Adipose tissue (tissue), 3 donors: ENCODE measurements around the gene BICDL1. TPM values are rescaled to one million over a fixed set of nuclear protein-coding genes. Genes with fewer than 3 reads are reported as not detected.

Experiments
- H3K27ac ChIP-seq: one replicate; pipeline ENCODE4 v1.5.1; 2013; ENCODE audit warnings: low read depth, low read length
- WGBS, 3 donors: extraction: QIAGEN DNeasy Blood & Tissue Kit; methylation state at CpG; one replicate each; pipeline ENCODE4 v1.1.7; 2013; 5-methylcytosine and 5-hydroxymethylcytosine counted together
- polyA plus RNA-seq, 3 donors: library from polyadenylated mRNA; stranded (reverse); fragments of 200-250 nt; gene quantifications; one replicate each; pipeline ENCODE4 v1.2.3, GENCODE V29; 2013
- donor health status: healthy with polysubstance abuse.
- donor health status: Bipolar disorder and iron deficiency.
- donor health status: healthy.

BICDL1 gene
- polyA plus RNA-seq, 3 donors, result 2.4 to 7.4 (median 6.0) TPM

- WGBS, 3 donors, result 84 to 87% (median 86%) methylated on average over 23 of the region's 23 CpGs
- no peak overlapping the region for H3K27ac ChIP-seq
These were observed 103.7 kb downstream of the BICDL1 start for GRCh38 chr12:120092551-120093335.

- WGBS, 3 donors, result 63 to 79% (median 77%) methylated on average over 4 of the region's 4 CpGs
These were observed 104.2 kb downstream of the BICDL1 start for GRCh38 chr12:120093336-120093591.

GRCh38 chr12:120093592-120094355 is 104.7 kb downstream of the BICDL1 start:
- no peak overlapping the region for H3K27ac ChIP-seq
- WGBS, 3 donors, result 57 to 60% (median 58%) methylated on average over 17 of the region's 17 CpGs

More at GRCh38 chr12:120093336-120093591, 104.2 kb downstream of the BICDL1 start:
- no peak overlapping the region for H3K27ac ChIP-seq

- H3K27ac ChIP-seq, result no peak overlapping the region
- WGBS, 3 donors, result 73 to 76% (median 74%) methylated on average over 9 of the region's 9 CpGs
These were observed 105.4 kb downstream of the BICDL1 start for GRCh38 chr12:120094485-120094884.

- 89 to 97% (median 91%) methylated on average over 10 to 13 of the region's 13 CpGs for WGBS, 3 donors
- no peak overlapping the region for H3K27ac ChIP-seq
These were observed 106.3 kb downstream of the BICDL1 start for GRCh38 chr12:120095331-120095730.

GRCh38 chr12:120095736-120096135 is 106.7 kb downstream of the BICDL1 start:
- no peak overlapping the region for H3K27ac ChIP-seq
- 70 to 85% (median 78%) methylated on average over 8 of the region's 8 CpGs for WGBS, 3 donors

GRCh38 chr12:120096671-120097202 is 107.7 kb downstream of the BICDL1 start:
- no peak overlapping the region for H3K27ac ChIP-seq
- 92 to 94% (median 93%) methylated on average over 34 of the region's 34 CpGs for WGBS, 3 donors

GRCh38 chr12:120098756-120099470 is 109.9 kb downstream of the BICDL1 start:
- no peak overlapping the region for H3K27ac ChIP-seq
- 94 to 96% (median 95%) methylated on average over 36 of the region's 36 CpGs for WGBS, 3 donors

GRCh38 chr12:120099738-120100137 is 110.7 kb downstream of the BICDL1 start:
- H3K27ac ChIP-seq, result no peak overlapping the region
- 91 to 94% (median 93%) methylated on average over 11 of the region's 11 CpGs for WGBS, 3 donors

GRCh38 chr12:120100630-120101029 is 111.6 kb downstream of the BICDL1 start:
- 43 to 59% (median 47%) methylated on average over 21 of the region's 21 CpGs for WGBS, 3 donors
- H3K27ac ChIP-seq, result no peak overlapping the region

- no peak overlapping the region for H3K27ac ChIP-seq
- WGBS, 3 donors, result 43 to 55% (median 53%) methylated on average over 11 of the region's 11 CpGs
These were observed 112.1 kb downstream of the BICDL1 start for GRCh38 chr12:120101182-120101581.

GRCh38 chr12:120101617-120102016 is 112.6 kb downstream of the BICDL1 start:
- no peak overlapping the region for H3K27ac ChIP-seq
- WGBS, 3 donors, result 68 to 82% (median 70%) methylated on average over 13 of the region's 13 CpGs

GRCh38 chr12:120102189-120103043 is 113.4 kb downstream of the BICDL1 start:
- H3K27ac ChIP-seq, result no peak overlapping the region
- 73 to 87% (median 75%) methylated on average over 30 of the region's 30 CpGs for WGBS, 3 donors

- no peak overlapping the region for H3K27ac ChIP-seq
- 89 to 91% (median 91%) methylated on average over 11 of the region's 11 CpGs for WGBS, 3 donors
These were observed 114.0 kb downstream of the BICDL1 start for GRCh38 chr12:120103044-120103338.

- 91 to 97% (median 96%) methylated on average over 13 of the region's 13 CpGs for WGBS, 3 donors
These were observed 114.3 kb downstream of the BICDL1 start for GRCh38 chr12:120103371-120103770.

GRCh38 chr12:120106151-120106550 is 117.1 kb downstream of the BICDL1 start:
- WGBS, 3 donors, result 87 to 93% (median 93%) methylated on average over 1 of the region's 1 CpG

More at GRCh38 chr12:120103371-120103770, 114.3 kb downstream of the BICDL1 start:
- H3K27ac ChIP-seq, result no peak overlapping the region

GRCh38 chr12:120109570-120110267 is 120.7 kb downstream of the BICDL1 start:
- no peak overlapping the region for H3K27ac ChIP-seq
- WGBS, 3 donors, result 87 to 90% (median 88%) methylated on average over 10 of the region's 10 CpGs

More at GRCh38 chr12:120106151-120106550, 117.1 kb downstream of the BICDL1 start:
- H3K27ac ChIP-seq, result no peak overlapping the region
